Dermis blood vessel endothelial cell (primary cell): ENCODE measurements around the gene DMRT2. TPM values are rescaled to one million over a fixed set of nuclear protein-coding genes. Genes with fewer than 3 reads are reported as not detected.

Experiments
- DNase-seq: peaks from one replicate; pipeline ENCODE4 v3.0.0; 2010
- total RNA-seq: library from RNA; depleted of rRNA; stranded (reverse); fragments of >200 nt; gene quantifications from 2 replicates; pipeline ENCODE4 v1.2.3, GENCODE V29; 2014

Gene DMRT2
- total RNA-seq, result not detected in 2 replicates

DNA sequence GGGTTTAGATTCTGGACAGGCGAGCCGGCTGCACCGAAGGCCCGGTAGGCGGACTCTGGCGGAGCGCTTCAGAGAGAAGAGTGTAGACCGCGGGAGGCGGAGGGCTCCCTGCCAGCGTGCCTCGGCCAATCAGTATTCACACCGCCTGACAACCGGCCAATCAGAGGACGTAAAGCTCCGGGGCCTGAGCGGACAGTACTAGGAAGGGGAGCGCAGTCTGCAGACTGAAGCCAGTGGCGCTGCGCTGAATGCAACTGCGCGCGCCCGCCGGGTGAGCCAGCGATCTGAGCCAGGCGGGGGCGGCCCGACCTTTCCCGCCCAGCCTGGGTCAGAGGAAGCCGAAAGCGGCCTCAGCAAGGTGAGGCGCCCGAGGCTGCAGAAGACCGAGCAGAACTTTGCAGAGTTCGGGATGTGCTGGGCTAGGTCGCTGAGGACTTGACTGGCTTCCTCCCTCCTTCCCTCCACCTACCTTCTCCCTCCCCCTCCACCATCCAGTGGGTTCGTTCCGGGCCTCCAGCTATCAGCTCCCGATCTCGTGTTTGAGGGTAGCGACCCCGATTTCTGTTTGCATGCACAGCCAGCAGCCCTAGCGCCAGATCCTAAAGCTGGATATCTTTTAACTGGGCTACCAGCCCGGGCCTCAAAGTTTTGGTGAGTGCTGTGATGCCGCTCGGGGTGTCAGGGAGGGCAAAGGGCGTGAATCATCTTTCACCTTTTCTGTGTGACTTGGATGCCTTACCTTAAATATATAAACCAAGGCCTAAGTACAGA lies at the start of gene DMRT2:
DMRT2 (plus strand) TSS at position 233 of the 771 bp plus-strand sequence. CDS start 1,257 bp downstream, outside the sequence.
- peak; percentile 77 for DNase-seq

GRCh38 chr9:1001838-1002237 lies 48.3 kb upstream of the DMRT2 start:
- DNase-seq, result no peak

GRCh38 chr9:1002678-1003077 lies 47.5 kb upstream of the DMRT2 start:
- no peak for DNase-seq

DNA sequence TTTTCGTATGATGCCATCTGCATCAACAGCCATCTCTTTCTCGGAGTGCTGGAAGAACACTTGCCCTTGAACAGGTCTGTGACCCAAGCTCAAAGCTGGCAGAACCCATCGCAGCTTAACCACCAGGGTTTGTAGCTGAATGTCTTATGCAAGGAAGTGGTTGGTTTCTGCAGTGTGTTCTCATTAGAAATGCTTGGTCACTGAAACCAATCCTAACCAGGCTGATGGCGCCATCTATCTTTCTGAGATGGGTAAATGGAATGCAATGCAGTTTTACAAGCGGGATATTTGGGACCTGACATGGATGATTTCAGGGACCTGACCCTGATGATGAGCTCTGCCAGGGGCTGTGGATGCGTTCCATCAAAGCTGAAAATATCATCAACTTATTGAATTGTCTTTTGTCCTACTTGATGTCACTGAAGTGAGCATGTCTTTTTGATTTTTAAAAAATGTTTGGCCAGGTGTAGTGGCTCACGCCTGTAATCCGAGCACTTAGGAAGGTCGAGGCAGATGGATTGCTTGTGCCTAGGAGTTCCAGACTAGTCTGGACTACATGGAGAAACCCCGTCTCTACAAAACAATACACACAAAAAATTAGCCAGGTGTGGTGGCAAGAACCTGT lies 45.0 kb upstream of the DMRT2 start:
- DNase-seq, result peak; percentile 74

DNA sequence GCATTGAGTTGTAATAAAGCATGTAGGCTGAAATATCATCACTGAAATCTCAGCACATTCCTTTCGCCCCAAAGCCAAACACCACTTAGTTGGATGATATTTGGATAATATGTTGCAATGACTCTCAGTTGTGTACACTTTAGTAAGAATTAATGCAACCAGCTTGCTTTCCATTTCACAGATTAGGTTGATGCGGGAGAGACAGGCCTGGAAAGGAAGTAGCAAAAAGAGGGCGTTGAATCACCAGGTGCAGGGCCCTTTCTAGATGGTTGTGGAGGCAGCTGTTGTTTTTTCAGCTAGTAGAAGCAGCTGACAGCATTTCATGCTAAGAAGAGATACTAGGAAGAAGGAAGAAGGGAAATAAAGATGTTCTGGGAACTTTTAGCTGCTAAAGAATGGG lies 42.8 kb upstream of the DMRT2 start:
- DNase-seq, result no peak

GRCh38 chr9:1008216-1008615 lies 41.9 kb upstream of the DMRT2 start:
- DNase-seq, result no peak

- peak; percentile 87 for DNase-seq
Observed at GRCh38 chr9:1009101-1009707, 41.0 kb upstream of the DMRT2 start.

GRCh38 chr9:1013021-1013420 lies 37.1 kb upstream of the DMRT2 start:
- DNase-seq, result no peak

GRCh38 chr9:1014225-1014624 lies 35.9 kb upstream of the DMRT2 start:
- DNase-seq, result no peak

DNA sequence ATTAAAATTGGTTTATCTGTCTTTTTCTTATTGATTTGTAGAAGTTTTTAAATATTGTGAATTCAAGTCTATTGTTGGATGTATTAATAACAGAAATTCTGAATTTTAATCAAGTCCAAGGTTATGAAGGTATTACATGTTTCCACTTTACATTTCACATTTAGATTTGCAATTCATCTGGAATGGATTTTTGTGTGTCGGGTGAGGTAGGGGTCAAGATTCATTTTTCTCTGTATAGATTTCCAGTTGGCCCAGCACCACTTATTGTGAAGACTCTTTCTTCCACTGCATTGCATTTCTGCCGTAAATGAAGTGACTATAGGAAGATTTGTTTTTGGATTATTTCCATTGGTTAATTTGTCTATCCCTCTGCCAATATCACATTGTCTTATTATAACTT lies 35.5 kb upstream of the DMRT2 start:
- DNase-seq, result no peak

DNA sequence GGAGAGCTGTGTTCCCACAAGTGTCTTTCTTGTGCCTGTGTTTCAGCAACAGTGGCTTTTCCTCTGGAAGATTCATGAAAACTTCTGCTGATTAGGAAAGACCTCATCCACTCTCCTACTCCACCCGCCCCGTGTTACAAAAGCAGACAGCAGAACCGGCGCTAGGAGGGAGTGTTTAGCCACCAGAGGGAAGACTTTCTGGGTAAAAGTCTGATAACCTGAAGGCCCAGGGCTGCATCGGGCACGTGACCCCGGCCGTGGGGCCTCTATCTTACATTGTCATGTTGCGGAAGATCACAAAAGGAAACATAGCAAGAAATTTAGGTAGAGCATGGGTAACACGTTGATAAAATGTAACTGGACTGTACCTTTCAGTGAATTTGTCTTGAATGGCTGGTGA lies 32.0 kb upstream of the DMRT2 start:
- DNase-seq, result peak; percentile 24

GRCh38 chr9:1024112-1024511 lies 26.0 kb upstream of the DMRT2 start:
- no peak for DNase-seq

GRCh38 chr9:1025131-1025530 lies 25.0 kb upstream of the DMRT2 start:
- DNase-seq, result no peak

DNA sequence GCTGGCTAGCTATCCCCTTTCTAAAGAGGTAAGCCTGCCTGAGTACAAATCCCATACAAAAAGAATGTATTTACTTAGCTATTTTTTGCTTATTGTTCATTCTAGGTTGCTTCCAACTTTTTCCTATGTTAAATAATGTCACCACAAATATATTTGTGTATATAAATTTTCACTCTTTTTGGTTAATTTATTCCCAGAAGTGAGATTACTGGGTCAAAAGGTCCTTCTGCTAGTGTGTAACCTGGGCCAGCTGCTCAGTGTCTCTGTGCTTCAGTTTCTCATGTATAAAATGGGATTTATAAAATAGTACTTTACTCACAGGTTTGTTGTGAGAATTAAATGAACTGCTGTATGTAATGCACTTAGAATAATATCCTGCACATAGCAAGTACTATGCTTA lies 23.9 kb upstream of the DMRT2 start:
- DNase-seq, result no peak

DNA sequence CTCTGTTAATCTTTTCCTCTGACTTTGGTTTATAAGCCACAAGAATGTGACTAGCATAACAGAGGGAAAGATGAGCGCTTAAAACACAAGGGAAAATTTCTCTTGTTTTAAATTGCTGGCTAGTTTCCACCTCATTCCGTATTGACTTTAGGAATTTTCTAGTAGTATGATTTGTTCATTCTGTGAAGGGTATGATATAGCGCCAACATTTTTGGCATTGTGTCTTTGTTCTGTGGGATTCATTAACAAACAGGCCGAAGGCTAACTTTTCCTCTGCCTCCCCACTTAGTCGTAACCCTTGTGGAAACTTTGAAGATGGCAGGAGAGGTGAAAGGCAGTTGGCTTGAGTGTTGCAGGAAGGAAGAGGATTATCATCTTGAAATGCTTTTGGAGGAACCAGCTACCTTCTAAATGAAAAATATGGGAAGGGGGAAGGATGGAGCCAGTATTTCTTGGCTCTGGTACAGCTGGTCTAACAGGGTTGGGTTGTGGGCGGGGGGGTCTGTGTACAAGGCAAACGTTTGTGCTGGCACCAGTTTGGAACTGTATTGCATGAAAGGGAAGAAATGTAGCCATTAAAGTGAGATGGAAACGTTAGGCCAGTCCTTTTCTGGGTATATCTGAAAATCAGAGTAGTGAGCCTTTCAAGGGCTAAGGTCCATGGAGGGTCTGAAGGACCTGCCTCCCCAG lies 21.5 kb upstream of the DMRT2 start:
- no peak for DNase-seq

GRCh38 chr9:1031951-1032601 lies 18.1 kb upstream of the DMRT2 start:
- no peak for DNase-seq

- no peak for DNase-seq
Observed at GRCh38 chr9:1034271-1034670, 15.9 kb upstream of the DMRT2 start.

DNA sequence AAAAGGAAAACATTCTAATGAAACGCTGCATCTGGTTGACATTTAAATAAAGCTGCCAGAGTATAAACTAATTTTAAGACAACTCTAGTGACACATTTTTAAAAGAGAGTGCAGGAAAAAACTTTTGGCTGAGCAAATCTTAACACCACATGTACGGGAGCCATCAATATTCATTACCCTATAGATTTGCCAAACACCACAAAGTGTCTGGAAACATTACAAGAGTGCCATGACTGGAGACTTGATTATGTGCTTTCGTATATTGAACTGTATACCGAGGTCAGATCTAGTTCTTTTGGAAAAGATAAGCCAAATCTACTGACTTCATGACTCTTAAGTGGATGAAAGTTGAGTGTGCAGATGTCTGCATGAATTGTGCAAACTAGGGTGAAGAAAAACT lies 10.6 kb upstream of the DMRT2 start:
- DNase-seq, result no peak

DNA sequence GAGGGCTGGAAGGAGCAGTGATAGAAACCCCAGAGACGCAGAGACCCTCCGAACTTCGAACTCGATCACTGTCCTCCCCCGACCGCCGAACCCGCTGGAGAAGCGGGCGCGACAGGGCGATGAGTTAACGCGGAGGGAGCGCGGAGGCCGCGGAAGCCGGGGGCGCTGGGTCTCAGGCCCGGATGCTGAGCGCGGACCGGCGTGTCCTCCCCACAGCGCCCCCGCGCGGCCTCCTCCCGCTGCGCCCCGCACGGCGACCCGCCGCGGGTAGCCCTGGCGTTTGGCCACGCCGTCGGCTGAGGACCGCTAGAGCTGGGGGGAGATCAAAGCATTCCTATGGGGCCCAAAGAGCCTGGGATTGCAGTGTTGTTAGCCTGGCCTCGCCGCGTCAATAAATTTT lies 7.7 kb upstream of the DMRT2 start:
- DNase-seq, result peak; percentile 11

GRCh38 chr9:1044643-1045042 lies 5.5 kb upstream of the DMRT2 start:
- DNase-seq, result no peak

DNA sequence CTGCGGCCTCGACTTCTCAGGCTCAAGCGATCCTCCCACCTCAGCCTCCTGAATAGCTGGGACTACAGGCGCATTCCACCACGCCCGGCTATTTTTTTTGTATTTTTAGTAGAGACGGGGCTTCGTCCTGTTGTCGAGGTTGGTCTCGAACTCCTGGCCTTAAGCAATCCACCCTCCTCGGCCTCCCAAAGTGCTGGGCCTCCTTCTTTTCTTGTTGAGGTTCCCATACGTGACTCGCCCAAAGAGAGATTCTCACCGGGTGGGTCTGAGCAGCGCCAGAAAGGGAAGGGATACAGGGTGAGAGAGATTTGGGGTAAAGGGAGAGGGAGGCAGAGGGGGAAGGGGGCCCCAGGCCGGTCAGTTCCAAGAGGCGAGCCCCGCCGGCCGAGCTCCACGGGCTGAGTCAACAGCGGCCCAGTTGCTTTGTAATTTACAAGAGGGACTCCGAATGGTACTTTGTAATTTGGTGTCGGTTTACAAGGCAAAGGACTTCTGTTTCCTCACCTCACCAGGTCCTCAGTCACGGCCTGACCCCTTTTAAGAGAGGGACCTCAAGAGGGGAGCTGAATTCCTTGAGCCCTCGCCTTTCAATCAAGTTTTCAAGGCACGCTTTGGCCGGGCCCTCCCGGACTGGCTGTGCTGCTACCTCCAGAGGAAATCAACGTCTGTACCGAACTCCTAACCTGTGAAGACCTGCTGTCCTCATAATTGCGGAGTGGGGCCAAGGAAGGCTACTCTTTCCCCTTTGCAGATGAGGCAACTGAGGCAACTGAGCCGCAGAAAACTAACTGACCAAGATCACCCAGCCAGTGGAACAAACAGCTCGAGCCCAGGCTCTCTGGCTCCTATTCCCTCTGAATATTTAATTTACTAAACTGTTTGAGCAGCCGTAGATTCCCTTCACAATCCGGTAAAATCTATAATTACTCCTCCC lies 3.3 kb upstream of the DMRT2 start:
- no peak for DNase-seq
